Hepatocyte (in vitro differentiated cells): ENCODE data around the gene CDC42BPB. TPM values are rescaled to one million over a fixed set of nuclear protein-coding genes. Genes with fewer than 3 reads are reported as not detected.

Experiments
- DNase-seq: peaks from one replicate; pipeline ENCODE4 v3.0.0-alpha.2; 2016; ENCODE audit warnings: low spot score
- H2AFZ ChIP-seq: fragments of 200-600 bp; sonication (generic); 2 replicates; pipeline ENCODE4 v1.6.0; 2016; ENCODE audit warnings: antibody characterized with exemption, mild to moderate bottlenecking
- H3K27ac ChIP-seq: fragments of 200-600 bp; sonication (generic); 2 replicates; pipeline ENCODE4 v1.5.1; 2016; ENCODE audit warnings: mild to moderate bottlenecking
- H3K27me3 ChIP-seq: fragments of 200-600 bp; sonication (generic); 2 replicates; pipeline ENCODE4 v1.6.1; 2016
- H3K36me3 ChIP-seq: fragments of 200-600 bp; sonication (generic); replicated peaks from 2 replicates; pipeline ENCODE4 v1.5.1; 2016; ENCODE audit warnings: low read depth; ENCODE audit not compliant: insufficient read depth
- H3K4me1 ChIP-seq: fragments of 200-600 bp; sonication (generic); 2 replicates; pipeline ENCODE4 v1.5.1; 2016; ENCODE audit warnings: mild to moderate bottlenecking, moderate library complexity; ENCODE audit not compliant: insufficient read depth
- H3K4me2 ChIP-seq: fragments of 200-600 bp; sonication (generic); 2 replicates; pipeline ENCODE4 v1.6.0; 2016
- H3K4me3 ChIP-seq: fragments of 200-600 bp; sonication (generic); 2 replicates; pipeline ENCODE4 v1.5.1; 2016; ENCODE audit warnings: mild to moderate bottlenecking
- H3K79me2 ChIP-seq: fragments of 200-600 bp; sonication (generic); 2 replicates; pipeline ENCODE4 v1.6.0; 2017; ENCODE audit warnings: mild to moderate bottlenecking
- H3K9me2 ChIP-seq: fragments of 200-600 bp; sonication (generic); replicated peaks from 2 replicates; pipeline ENCODE4 v1.6.0; 2017; ENCODE audit warnings: mild to moderate bottlenecking; ENCODE audit not compliant: insufficient read depth
- H3K9me3 ChIP-seq: fragments of 200-600 bp; sonication (generic); 2 replicates; pipeline ENCODE4 v1.5.1; 2016; ENCODE audit warnings: low read depth, mild to moderate bottlenecking
- H4K20me1 ChIP-seq: fragments of 200-600 bp; sonication (generic); 2 replicates; pipeline ENCODE4 v1.6.0; 2016; ENCODE audit warnings: mild to moderate bottlenecking; ENCODE audit not compliant: insufficient read depth, poor library complexity, severe bottlenecking
- EZH2 ChIP-seq: fragments of 200-600 bp; sonication (generic); IDR thresholded peaks from 2 replicates; pipeline ENCODE4 v1.6.1; 2016; ENCODE audit warnings: antibody characterized with exemption, mild to moderate bottlenecking, borderline replicate concordance
- EZH2phosphoT487 ChIP-seq: fragments of 200-600 bp; sonication (generic); IDR thresholded peaks from one replicate; pipeline ENCODE4 v1.6.1; 2018; ENCODE audit warnings: antibody characterized with exemption, mild to moderate bottlenecking, low read depth, moderate library complexity; ENCODE audit not compliant: unreplicated experiment, severe bottlenecking
- WGBS: methylation state at CpG from one replicate; pipeline ENCODE4 v1.1.6; 2016; ENCODE audit warnings: low lambda C conversion rate; ENCODE audit errors: missing lambda C conversion rate; 5-methylcytosine and 5-hydroxymethylcytosine counted together
- polyA plus RNA-seq: library from polyadenylated mRNA; unstranded; fragments of >200 nt; fragmentation: Nextera tagmentation; extraction: Ambion mirVana; gene quantifications from 2 replicates; pipeline ENCODE4 v1.2.1, GENCODE V29; 2016
- total RNA-seq: library from RNA; depleted of rRNA; stranded (reverse); fragments of >200 nt; gene quantifications from 2 replicates; pipeline ENCODE4 v1.2.3, GENCODE V29; 2014
- TF ChIP-seq, protein P1 (sequence below): fragments of 200-600 bp; sonication (generic); IDR thresholded peaks from 2 replicates; pipeline ENCODE4 v1.5.1; 2016; ENCODE audit warnings: antibody characterized with exemption, mild to moderate bottlenecking; ENCODE audit not compliant: poor library complexity

Gene CDC42BPB
- total and polyA plus RNA-seq, 2 experiments from 2014 or later, result 10.2 to 60.6 TPM

DNA sequence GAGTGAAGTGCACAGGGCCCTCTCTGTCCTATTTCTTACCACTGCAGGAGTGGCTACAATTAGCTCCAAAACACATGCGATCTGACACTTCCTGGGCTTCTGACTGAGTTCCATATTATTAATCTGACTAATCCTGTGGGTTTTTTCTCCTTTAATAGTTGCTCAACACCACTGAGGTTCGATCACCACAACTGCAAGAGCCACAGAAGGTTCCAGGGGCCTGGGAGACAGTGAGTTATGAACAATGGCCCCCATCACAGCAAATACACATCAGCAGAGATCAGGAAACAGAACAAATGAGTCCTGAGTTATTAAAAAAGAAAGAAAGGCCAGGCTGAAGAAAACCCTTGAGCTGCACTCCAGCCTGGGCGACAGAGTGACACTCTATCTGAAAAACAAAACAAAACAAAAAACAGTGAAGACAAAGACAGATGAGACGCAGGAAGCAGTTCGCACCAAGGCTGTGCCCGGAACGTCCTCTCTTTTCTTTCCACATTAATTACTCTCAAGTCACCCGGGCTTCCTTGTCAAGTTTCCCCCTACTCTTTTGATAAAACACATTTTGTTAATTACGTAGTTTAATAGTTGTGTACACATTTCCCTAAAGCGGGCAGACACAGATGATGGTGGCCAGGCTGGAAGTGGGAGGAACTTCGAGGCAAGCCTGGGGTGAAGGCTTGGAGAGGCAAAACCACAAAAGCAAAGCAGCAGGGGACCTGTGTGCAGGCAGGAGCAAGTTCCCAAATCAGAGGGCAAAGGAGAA is 42.7 kb downstream of the CDC42BPB start:
- no peaks in the 10 kb centered on the region for H3K27me3 ChIP-seq
- TF ChIP-seq EZH2 (no peak), EZH2phosphoT487 (no peak)
- TF ChIP-seq, protein P1, sequence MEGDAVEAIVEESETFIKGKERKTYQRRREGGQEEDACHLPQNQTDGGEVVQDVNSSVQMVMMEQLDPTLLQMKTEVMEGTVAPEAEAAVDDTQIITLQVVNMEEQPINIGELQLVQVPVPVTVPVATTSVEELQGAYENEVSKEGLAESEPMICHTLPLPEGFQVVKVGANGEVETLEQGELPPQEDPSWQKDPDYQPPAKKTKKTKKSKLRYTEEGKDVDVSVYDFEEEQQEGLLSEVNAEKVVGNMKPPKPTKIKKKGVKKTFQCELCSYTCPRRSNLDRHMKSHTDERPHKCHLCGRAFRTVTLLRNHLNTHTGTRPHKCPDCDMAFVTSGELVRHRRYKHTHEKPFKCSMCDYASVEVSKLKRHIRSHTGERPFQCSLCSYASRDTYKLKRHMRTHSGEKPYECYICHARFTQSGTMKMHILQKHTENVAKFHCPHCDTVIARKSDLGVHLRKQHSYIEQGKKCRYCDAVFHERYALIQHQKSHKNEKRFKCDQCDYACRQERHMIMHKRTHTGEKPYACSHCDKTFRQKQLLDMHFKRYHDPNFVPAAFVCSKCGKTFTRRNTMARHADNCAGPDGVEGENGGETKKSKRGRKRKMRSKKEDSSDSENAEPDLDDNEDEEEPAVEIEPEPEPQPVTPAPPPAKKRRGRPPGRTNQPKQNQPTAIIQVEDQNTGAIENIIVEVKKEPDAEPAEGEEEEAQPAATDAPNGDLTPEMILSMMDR, result no peak
- no peaks in the 10 kb centered on the region for H3K4me1 ChIP-seq
- H3K4me2 ChIP-seq, result no peak overlapping the region
- peaks cover 96% of the 10 kb centered on the region for H3K79me2 ChIP-seq
- WGBS, result 82% methylated on average over 11 of the region's 11 CpGs
- no peaks in the 10 kb centered on the region for H3K36me3 ChIP-seq
- H2AFZ ChIP-seq, result no peak overlapping the region
- no peak overlapping the region for H3K4me3 ChIP-seq
- no peaks in the 10 kb centered on the region for H3K9me3 ChIP-seq
- no peaks in the 10 kb centered on the region for H3K9me2 ChIP-seq
- H4K20me1 ChIP-seq, result peaks cover 75% of the 10 kb centered on the region
- DNase-seq, result no peak
- H3K27ac ChIP-seq, result no peak overlapping the region

DNA sequence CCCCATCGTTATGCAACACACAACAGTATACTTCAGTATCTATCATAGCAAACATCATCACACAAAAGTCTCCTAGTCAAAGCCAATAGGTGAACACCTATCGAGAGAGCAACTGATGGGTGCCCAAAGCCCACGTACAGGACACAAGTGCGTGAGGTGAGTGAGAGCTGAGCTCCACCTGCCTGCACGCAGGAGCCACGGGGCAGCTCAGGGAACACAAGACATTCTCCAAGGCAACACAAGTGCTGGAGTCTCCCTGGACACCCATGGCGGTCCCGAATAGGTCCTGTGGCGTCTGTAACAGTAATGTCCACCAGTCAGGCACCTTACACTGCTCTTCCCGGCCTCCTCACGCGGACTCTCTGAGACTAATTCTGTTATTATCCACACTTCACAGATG is 44.3 kb downstream of the CDC42BPB start:
- Histone ChIP-seq H3K9me3 (no peaks in the 10 kb centered on the region), H3K27ac (no peak overlapping the region), H3K27me3 (no peaks in the 10 kb centered on the region), H3K4me2 (no peak overlapping the region), H3K36me3 (no peaks in the 10 kb centered on the region), H2AFZ (no peak overlapping the region), H3K79me2 (peaks cover 89% of the 10 kb centered on the region), H3K4me1 (no peaks in the 10 kb centered on the region), H4K20me1 (peaks cover 59% of the 10 kb centered on the region), H3K4me3 (no peak overlapping the region), H3K9me2 (no peaks in the 10 kb centered on the region)
- DNase-seq, result no peak
- TF ChIP-seq EZH2phosphoT487 (no peak), EZH2 (no peak)
- TF ChIP-seq, protein P1, result no peak
- WGBS, result 97% methylated on average over 12 of the region's 12 CpGs

DNA sequence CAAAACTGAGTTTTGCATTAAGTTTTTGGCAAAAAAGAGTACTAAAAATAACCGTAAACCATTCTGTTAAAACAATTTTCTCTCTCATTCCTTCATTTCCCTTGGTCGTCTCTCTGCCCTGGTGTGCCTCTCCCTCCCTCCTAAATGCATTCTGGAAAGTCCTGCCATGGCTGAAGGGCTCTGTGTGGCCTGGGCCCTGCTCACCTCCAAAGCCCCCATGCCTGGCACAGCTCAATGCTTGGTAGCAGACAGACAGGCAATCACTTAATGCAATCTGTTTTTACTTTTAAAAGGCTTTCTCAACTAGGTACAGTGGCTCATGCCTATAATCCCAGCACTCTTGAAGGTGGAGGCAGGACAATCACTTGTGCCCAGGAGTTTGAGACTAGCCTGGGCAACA is 47.8 kb downstream of the CDC42BPB start:
- no peak overlapping the region for H3K4me2 ChIP-seq

More for the DNA sequence above, 47.8 kb downstream of the CDC42BPB start:
- TF ChIP-seq, protein P1, result no peak
- TF ChIP-seq EZH2phosphoT487 (no peak), EZH2 (no peak)
- H3K9me3 ChIP-seq, result no peaks in the 10 kb centered on the region
- H3K27me3 ChIP-seq, result no peaks in the 10 kb centered on the region
- peaks cover 26% of the 10 kb centered on the region for H4K20me1 ChIP-seq
- no peak overlapping the region for H3K27ac ChIP-seq
- no peaks in the 10 kb centered on the region for H3K9me2 ChIP-seq
- no peak overlapping the region for H3K4me3 ChIP-seq
- H3K36me3 ChIP-seq, result no peaks in the 10 kb centered on the region
- no peak overlapping the region for H2AFZ ChIP-seq
- 95% methylated on average over 2 of the region's 2 CpGs for WGBS
- DNase-seq, result no peak
- peaks cover 59% of the 10 kb centered on the region for H3K79me2 ChIP-seq
- H3K4me1 ChIP-seq, result no peaks in the 10 kb centered on the region
